ENCODE results near the gene PLD1.

The PLD1 gene

DNA sequence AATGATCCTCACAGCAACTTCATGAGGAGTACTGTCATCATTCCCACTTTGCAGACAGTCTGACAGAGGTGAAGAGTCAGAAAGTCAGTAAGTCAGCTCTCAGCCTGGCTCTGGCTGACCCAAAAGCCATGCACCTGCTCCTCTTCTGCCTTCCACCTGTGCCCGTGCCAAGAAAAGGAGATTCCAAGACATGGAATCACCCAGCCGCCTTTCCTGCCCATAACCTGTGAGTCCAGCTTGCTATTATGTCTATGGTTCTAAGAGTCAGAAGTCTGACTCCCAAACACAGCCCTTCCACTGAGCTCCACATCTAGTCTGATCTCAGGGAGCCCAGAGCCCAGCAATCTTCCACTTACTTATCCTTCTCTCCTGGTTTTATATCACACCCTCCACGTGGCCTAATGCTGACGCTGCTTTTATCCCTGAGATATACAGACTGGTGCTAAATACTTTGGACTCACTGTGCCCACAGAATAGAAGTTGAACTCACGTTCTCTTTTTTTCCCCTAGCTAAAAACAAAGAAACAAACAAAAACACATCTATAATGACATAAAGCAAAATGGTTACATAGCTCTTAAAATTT, 66.0 kb downstream of the PLD1 start:
- no peak for DNase-seq

DNA sequence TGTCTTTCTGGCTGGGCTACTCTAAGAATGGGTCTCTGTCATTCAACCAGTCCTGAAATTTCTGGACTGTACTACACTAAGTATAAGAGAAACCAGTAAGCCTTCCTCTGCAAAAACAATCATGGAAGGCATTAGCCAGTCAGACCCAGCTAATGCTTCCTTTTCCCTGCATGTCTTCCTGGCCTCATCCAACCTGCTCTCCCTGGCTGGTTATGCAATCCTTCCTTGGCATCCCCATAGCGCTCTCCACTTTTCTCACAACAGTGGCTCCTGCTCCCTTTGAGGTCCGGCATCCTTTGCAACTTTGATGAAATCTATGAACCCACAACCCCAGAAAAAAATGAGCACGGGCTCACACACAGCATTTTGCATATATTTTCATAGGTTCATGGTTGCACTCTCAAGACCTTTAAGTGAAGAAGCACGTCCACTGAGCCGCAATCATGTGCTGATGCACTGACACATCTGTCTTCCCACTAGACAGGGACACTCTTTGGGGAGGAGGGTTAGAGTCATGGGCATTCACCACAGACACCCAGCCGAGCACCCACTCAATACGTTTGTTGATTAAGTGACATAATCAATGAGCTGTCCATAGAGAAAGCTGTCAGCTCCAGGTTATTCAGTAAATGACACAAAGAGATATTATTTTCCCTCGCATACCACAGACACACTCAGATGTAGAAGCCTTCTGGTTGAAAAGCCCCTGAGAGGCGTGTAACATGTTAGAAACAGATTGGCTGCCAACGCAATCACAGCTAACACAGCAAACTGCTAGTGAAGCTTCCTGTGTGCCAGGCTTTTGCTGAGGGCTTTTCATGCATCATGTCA, 66.7 kb downstream of the PLD1 start:
- no peak for DNase-seq

DNA sequence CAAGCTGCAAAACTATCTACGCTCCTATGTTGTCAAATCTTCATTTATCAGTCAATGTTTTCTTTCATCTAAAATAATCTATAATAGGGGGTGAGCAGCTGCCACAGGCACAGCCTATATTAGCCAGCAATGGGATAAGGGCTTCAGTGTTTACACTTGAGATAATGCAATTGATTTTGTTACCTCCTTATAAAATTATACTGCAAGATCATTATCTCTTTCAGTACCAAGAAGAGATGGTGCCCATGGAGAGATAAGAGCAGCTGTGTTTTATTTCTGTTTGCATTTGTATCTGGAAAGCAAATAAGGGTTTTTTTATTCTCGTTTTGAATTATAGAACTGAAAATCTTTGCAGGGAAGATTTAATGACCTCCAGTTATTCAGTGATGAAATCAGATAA, 68.9 kb downstream of the PLD1 start:
- DNase-seq: no peak

DNA sequence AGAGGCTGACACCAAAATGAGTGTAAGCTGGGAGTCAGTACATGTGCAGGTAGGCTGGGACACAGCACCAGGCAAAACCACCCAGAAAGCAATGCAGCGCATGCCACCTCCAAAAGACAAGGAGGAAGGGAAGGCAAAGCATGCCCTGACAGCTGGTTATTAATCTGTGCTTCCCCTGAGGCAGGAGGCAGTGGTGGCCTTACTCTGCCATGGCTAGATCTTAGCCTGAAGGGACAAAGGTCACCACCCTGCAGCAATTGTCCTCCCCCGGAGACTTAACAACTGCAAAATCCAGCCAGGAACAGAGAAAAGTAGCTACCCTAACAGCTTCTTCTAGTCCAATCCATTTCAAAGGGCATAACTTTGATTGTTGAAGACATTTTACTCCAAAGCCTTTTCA, 73.7 kb downstream of the PLD1 start:
- no peak for DNase-seq

DNA sequence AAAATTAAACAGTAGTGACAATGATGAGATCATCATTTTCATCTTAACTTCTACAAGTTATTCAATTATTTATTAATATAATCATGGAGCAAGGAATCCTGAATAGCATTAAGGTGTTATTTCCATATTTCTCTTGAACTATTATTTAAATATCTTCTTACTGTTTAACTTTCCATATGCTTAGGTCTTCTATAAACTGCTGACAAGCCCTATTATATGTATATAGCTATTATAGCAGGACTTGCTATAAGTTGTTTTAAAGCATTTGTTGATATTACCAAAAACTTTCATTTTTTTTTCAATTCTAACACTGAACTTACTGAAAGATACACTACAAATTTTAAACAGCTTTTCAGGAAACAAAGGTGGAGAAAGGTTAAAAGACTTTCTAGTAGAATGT, 76.7 kb downstream of the PLD1 start:
- DNase-seq: no peak

DNA sequence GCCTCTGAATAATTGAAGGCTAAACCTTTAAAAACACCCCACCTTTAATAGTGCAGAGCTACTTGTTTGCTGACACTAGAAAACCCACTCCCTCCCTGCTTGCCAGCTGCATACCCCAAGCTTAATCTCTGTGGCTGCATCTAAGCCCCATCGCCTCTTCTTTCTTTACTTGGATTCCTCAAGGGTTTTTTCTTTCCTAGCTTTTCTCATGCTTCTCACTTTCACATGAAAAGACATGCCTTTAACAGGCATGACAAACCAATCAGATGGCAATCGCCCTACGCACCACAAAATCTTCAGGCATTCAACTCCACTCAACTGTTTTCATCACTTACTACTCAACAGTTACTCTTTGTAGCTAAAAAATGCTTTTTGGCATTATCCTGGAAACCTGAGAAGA, 77.5 kb downstream of the PLD1 start:
- DNase-seq: no peak

DNA sequence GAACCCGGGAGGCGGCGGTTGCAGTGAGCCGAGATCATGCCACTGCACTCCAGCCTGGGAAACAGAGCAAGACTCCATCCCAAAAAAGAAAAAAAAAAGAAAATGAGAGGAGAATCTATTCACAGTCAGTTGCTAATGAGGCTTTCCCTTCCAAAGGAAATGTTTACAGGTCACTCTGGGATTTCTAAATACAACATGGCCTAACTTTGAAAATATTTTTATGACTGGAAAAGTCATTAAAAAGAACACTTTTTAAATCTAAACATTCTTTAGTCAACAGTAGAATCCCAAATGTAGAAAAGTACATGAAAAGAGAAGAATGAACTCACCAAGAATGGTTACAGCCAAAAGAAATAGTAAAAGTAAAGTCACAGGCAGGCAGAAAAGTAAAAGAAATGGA, 78.6 kb downstream of the PLD1 start:
- no peak for DNase-seq

DNA sequence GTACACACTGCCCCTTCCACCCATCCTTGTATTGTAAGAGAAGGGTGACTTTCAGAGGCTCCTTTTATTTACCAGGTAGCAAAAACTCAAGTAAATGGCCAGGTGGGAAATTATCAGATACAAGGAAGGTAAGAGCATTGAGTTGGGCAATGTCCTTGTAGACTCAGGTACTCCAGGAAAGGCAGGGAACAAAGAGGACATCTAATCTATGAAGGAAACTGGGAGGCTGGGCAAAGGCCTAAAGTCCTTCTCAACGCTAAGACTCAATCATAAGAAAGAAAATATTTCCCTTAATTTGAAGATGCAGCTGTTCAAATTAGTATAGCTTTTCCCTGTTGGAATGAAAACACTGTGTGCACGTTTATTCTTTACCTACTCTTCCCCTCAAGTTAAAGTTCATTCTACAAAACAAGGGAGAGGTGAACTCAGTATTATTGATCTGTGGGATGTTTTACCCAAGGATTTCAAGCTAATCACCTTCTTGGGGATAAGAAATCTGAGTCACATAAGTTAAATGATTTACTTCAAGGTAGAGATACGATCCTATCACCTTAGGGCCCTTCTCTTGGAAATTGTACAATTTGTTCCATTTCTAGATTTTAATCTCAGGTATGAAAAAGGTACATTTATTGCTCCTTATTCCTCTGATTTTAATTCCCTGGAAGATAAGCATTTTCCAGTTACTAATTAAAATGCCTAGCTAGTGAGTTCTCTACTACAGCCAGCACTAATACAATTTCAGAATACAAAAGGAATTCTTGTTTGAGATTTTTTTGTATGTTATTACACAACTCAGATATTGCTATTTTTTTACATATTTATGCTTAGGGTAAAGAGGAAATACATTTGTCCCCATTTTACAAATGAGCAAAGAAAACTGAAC, 80.6 kb downstream of the PLD1 start:
- DNase-seq: no peak

DNA sequence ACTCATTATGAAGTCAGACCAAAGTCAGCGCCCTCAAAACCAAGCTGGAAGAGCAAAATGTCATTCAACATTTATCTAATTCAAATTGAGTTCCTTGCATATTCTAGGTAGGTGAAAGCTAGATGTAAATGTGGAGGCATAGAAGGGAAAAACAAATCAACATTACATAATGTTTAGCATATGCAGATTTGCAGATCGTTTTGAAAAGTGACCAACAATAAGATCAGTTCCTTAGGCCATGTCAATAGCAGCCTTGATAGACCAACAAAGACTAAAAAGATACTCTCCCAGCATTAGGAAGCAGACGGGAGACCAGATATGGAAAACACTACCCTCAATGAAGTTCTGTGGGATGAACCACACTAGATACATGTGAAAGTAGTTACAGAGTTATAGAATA, 83.0 kb downstream of the PLD1 start:
- no peak for DNase-seq

DNA sequence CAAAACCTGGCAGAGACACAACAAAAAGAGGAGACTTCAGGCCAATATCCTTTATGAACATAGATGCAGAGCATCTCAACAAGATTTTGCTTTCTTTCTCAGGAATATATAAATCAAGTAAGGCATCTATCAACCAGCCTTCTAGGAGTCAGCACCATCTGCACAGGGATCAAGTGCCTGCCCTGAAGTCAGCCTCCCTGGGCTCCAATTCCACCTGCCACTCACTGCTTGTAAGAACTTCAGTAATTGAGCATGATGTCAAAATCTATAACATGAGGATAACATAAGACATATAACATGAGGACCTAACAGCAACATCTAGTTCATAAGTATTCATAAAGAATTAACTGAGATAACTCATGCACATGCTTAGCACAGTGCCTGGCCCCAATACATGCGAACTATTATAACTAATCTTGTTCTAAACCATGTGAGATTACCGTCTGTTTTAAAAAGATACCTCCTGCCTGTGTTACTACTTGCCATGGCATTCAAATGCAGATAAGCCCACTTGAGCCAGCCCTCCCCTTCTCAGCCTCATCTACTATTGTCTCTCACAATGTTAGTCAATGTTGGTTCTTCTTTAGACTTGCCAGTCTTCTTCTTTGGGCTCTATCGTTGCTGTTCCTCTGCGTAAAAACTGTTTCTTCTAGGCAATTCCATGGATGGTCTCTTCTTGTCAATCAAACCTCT, 91.6 kb downstream of the PLD1 start:
- DNase-seq: no peak

DNA sequence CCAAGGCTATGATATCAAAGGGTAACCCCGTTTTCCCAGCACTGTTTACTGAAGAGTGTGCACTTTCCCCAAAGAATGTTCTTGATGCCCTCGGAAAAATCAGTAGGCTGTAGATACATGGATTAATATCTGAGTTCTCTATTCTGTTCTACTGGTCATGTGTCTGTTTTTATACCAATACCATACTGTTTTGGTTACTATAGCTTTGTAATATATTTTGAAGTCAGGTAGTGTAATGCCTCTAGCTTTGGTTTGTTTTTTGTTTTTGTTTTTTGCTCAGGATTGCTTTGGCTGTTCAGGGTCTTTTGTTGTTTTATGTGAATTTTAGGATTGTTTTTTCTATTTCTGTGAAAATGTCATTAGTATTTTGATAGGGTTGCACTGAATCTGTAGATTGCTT, 95.1 kb downstream of the PLD1 start:
- DNase-seq: no peak

DNA sequence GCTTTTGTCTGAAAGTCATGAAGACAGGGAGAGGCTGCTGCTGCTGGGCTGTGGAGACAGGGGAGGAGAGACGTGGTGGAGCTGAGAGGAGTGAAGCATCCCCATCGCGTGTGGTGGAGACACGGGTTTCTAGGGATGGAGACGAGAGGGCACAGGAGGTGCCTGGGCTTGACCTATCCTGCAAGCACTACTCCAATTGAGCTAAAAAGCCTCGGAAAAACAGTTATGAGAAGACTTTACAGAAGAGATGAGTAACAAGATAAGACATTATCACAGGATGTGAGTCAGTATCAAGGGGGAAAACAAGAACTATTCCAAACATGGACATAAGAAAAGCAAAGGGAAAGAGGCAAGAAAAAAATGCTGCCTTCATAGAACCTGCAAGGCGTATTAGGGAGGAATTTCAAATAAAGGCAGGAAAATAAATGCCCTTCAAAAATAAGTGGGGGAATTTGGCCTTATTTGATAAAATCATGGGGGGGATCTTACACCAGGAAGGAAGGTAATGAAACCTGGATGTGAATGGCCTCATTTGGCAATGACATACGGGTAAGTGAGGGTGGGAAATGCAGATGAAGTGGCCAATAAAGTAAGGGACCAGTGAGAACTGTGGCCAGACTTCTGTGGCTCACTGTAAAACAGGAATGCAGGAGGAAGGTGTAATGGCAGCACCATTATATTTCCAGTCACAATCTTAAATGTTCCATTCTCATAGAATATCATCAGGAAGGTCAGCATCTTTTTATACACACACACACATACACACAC, 97.9 kb downstream of the PLD1 start:
- DNase-seq: no peak

DNA sequence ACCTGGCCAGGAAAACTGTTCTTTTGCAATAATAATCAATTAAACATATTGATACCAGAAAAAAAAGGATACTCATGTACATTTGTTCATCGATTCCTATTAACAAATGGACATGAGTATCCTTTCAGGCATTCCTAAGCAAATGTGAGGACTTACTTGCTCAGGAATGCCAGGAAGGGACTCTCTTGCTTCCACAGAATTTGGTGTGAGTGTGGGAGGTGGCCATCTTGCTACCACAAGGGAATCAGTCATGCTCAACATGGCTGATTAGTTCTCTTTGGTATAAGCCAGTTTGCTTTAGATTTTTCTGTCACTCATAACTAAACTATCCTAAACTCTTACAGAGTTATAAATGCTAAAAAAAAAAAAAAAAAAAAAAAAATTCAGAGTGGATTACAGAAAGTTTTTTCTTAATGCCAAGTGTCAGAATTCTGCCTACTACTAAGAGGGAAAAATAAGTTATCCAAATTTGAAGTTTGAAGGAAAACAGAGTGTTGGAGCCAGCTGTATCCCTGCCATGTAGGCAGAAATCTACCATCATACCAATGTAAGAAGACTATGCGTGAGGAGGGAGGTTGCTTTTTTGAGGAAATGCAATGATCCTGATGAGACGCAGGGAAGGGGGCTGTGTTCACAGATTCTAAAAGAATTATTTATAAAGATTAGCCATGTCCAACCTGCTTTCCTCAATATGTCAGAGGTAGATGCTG, 98.7 kb downstream of the PLD1 start:
- DNase-seq: no peak

DNA sequence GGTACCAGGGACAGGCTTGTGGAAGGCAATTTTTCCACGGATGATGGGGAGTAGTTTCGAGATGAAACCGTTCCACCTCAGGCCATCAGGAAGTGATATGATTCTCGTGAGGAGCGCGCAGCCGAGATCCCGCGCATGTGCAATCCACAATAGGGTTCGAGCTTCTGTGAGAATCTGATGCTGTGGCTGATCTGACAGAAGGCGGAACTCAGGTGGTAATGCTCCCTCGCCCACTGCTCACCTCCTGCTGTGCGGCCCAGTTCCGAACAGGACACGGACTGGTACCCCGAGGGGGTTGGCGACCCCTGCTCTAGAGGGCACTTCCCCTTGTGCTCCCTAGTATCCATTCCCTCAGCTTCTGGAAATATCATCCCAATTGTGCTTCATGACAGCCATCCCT, 99.9 kb downstream of the PLD1 start:
- no peak for DNase-seq

DNA sequence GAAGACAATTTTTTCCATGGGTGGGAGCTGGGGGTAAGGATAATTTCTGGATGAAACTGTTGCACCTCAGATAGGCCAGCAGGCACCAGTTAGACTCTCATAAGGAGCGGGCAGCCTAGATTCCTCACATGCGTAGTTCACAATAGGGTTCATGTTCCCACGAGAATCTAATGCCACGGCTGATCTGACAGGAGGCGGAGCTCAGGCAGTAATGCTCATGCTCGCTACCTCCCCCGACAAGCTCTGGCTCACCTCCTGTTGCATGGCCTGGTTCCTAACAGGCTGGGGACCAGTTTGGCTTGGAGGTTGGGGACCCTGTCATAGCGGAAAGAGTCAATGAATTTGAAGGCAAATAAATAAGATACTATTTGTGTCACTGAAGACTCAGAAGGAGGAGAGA, 105.5 kb downstream of the PLD1 start:
- no peak for DNase-seq

DNA sequence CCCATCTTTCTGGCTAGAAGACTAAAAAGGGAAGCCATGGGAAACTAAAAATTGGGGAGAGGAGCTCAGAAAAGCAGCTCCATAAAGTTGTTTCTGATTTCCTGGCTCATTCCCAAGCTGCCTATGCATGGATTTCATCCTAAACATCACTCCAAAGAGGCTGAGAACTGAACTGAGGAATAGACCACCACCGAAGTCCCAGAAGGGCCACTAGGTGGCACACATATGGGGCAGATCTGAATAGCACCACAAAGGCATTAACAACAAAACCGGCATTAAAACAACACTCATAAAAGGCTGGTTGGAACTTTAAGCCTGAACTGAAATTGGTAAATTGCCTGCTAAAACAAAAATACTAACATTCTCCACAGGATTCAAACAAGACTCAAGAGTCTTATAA, 106.3 kb downstream of the PLD1 start:
- no peak for DNase-seq

DNA sequence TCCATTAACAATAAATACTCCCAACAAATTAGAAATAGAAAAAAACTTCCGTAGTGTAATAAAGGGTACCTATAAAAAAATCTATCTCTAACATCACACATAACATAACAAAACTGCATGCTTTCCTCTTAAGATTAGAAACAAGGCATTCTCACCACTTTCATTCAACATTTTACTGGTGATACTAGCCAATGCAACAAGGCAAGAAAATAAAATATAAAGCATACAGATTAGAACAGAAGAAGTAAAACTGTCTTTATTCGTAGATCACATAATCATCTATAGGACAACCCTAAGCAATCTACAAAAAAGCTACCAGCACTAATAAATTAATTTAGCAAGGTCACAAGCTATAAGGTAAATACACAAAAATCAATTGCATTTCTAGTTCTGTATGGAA, 107.1 kb downstream of the PLD1 start:
- no peak for DNase-seq

DNA sequence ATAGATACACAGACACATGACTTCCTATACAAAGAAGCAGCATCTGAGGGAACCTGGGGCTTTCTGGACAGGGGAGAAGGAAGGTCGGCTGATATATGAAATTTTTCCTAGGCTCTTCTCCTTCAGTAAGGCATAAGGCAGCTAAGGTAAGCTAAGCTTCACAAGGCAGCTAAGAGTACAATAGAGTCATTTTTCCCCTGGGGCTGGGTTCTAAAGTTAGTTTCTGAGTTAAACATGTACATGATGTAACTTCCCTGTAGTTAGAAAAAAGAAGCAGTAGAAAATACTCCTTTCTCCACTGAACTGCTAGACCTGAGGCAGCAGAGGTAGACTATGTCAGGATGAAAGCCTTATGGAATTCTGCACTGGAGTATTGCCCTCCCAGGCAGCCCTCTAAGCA, 109.6 kb downstream of the PLD1 start:
- DNase-seq: no peak

DNA sequence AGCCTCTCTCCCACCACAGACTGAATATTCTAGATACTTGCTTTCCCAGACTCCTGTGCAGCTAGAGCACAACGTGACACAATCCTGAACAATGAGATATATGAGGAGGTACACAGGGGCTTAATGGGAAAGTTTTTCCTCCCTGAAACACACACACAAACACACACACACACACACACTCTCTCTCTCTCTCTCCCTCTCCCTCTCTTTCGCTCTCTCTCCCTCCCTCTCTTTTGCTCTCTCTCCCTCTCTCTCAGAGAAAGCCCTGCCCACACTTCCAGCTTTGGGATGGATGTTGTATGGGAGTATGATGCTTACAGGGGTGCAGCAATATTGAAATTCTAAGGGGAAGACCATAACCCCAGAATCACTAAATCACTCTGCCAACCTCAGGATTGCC, 110.1 kb downstream of the PLD1 start:
- no peak for DNase-seq

DNA sequence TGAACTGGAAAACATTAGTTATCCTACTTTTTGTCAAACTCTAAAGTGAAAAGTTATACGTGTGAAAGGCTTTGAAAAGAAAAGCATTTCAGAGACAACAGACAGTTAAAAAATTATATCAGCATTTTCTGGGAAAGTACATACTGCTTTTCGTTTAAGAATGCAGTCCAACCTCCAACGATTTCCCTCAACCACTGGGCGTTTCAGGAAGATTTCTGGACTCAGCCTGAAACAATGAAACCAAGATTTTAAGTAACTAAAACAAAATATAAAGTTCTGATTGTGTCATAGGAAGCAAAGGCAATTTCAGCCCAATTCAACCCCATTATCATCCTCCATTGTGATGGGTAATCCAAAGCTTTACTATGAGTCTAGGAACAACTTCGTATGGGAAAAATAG, 110.7 kb downstream of the PLD1 start:
- DNase-seq: no peak

DNA sequence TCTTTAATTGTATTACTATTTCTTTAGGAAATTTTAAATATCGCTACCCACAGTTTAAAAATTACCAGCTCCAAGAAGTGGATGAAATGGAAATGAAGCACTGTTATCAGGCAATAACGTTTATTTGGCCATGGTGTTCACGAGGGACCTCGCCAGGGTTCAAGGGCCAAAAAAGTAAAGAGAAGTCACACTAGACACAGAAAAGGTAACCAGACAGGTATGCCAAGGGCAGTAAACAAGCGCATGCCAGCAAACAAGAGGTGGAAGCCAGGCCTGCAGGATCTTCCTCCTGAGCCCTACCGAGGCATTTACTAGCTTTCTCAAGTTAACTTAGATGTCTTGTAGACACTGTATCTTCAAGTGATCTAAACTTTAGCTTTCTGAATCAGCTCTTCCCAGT, 113.5 kb downstream of the PLD1 start:
- no peak for DNase-seq

DNA sequence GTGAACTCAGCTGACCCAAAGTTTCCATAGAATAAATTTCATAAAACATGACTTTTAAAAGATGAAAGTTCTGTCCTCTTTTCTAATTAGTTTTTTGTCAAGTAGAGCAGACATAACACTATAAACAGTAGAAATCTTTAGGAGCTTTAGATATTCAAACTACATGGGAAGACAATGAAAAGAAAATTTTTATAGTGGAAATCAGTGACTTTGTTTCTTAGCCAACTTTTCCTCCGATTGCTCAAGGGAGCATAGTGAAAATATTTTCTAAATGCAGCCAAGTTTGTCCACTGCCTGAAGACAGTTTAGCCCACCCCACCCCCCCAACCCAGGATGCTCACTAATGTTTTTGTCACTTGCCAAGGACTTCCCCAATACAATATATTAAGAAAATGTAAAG, 114.9 kb downstream of the PLD1 start:
- DNase-seq: no peak

Data from stimulated activated naive CD4-positive, alpha-beta T cell treated with Interleukin-2 at 50 U/mL for 16 hours (primary cell).